H9 (cell line): ENCODE measurements around the gene ZNF727. TPM values are rescaled to one million over a fixed set of nuclear protein-coding genes. Genes with fewer than 3 reads are reported as not detected.
"Not testable (repeated sequence)": the region's sequence is repeated elsewhere in the genome, so short reads cannot be mapped to it uniquely, and the experiment has no call there.

Experiments
- DNase-seq: peaks from one replicate; pipeline ENCODE4 v3.0.0-alpha.2; 2017
- H2AFZ ChIP-seq: one replicate; pipeline ENCODE4 v1.6.1; 2013; ENCODE audit warnings: mild to moderate bottlenecking, low read length, control low read depth, moderate library complexity
- H2AK5ac ChIP-seq: 2 replicates; pipeline ENCODE4 v1.6.1; 2013; ENCODE audit warnings: low read length, control low read depth, mixed read lengths; ENCODE audit not compliant: insufficient read length
- H2BK120ac ChIP-seq: one replicate; pipeline ENCODE4 v1.6.1; 2013; ENCODE audit warnings: low read depth, mild to moderate bottlenecking, low read length, control low read depth, inconsistent platforms; ENCODE audit not compliant: poor library complexity, severe bottlenecking
- H2BK12ac ChIP-seq: 2 replicates; pipeline ENCODE4 v1.6.1; 2013; ENCODE audit warnings: low read length, control low read depth, mixed read lengths, low read depth; ENCODE audit not compliant: insufficient read length
- H2BK15ac ChIP-seq: 2 replicates; pipeline ENCODE4 v1.6.1; 2013; ENCODE audit warnings: low read depth, low read length, control low read depth
- H2BK20ac ChIP-seq: one replicate; pipeline ENCODE4 v1.6.1; 2013; ENCODE audit warnings: low read depth, mild to moderate bottlenecking, low read length, control low read depth, inconsistent platforms; ENCODE audit not compliant: poor library complexity, severe bottlenecking
- H2BK5ac ChIP-seq: 2 replicates; pipeline ENCODE4 v1.6.1; 2013; ENCODE audit warnings: low read length, control low read depth, mixed read lengths; ENCODE audit not compliant: insufficient read length
- H3K14ac ChIP-seq: 2 replicates; pipeline ENCODE4 v1.6.1; 2013; ENCODE audit warnings: low read length, control low read depth; ENCODE audit not compliant: insufficient read depth
- H3K18ac ChIP-seq: 2 replicates; pipeline ENCODE4 v1.6.1; 2013; ENCODE audit warnings: low read depth, mild to moderate bottlenecking, mixed read lengths, low read length, control low read depth; ENCODE audit not compliant: insufficient read length
- H3K23ac ChIP-seq: 2 replicates; pipeline ENCODE4 v1.6.1; 2013; ENCODE audit warnings: low read length, control low read depth, mixed read lengths, low read depth; ENCODE audit not compliant: insufficient read length
- H3K23me2 ChIP-seq: 2 replicates; pipeline ENCODE4 v1.6.1; 2013; ENCODE audit warnings: low read depth, mild to moderate bottlenecking, mixed read lengths, low read length, control low read depth; ENCODE audit not compliant: insufficient read length, poor library complexity, severe bottlenecking
- H3K27ac ChIP-seq: 2 replicates; pipeline ENCODE4 v1.5.1; 2013; ENCODE audit warnings: low read length, control low read depth, mixed read lengths, low read depth; ENCODE audit not compliant: insufficient read length
- H3K27me3 ChIP-seq: 2 replicates; pipeline ENCODE4 v1.6.1; 2013; ENCODE audit warnings: low read length, control low read depth, inconsistent platforms; ENCODE audit not compliant: insufficient read depth
- H3K4ac ChIP-seq: 2 replicates; pipeline ENCODE4 v1.6.1; 2013; ENCODE audit warnings: low read depth, mild to moderate bottlenecking, control low read depth, inconsistent platforms, low read length, moderate library complexity
- H3K4me1 ChIP-seq: 2 replicates; pipeline ENCODE4 v1.6.1; 2013; ENCODE audit warnings: low read length, control low read depth, inconsistent platforms; ENCODE audit not compliant: insufficient read depth
- H3K4me2 ChIP-seq: 2 replicates; pipeline ENCODE4 v1.6.1; 2013; ENCODE audit warnings: low read length, control low read depth, mixed read lengths; ENCODE audit not compliant: insufficient read length, insufficient read depth
- H3K56ac ChIP-seq: 2 replicates; pipeline ENCODE4 v1.6.1; 2013; ENCODE audit warnings: low read depth, mild to moderate bottlenecking, mixed read lengths, low read length, control low read depth; ENCODE audit not compliant: insufficient read length
- H3K79me1 ChIP-seq: 2 replicates; pipeline ENCODE4 v1.6.1; 2013; ENCODE audit warnings: low read depth, mild to moderate bottlenecking, moderate library complexity, low read length, control low read depth, inconsistent platforms; ENCODE audit not compliant: insufficient read depth, poor library complexity, severe bottlenecking
- H3K79me2 ChIP-seq: 2 replicates; pipeline ENCODE4 v1.6.1; 2013; ENCODE audit warnings: low read length, control low read depth, inconsistent platforms; ENCODE audit not compliant: insufficient read depth
- H3K9ac ChIP-seq: 2 replicates; pipeline ENCODE4 v1.6.1; 2013; ENCODE audit warnings: low read length, control low read depth, mixed read lengths; ENCODE audit not compliant: insufficient read length; ENCODE audit errors: extremely low read depth
- H3K9me3 ChIP-seq: one replicate; pipeline ENCODE4 v1.6.1; 2013; ENCODE audit warnings: low read depth, low read length, inconsistent platforms; ENCODE audit not compliant: control insufficient read depth
- H3T11ph ChIP-seq: one replicate; pipeline ENCODE4 v1.6.1; 2013; ENCODE audit warnings: mild to moderate bottlenecking, low read length, control low read depth, inconsistent platforms
- H4K20me1 ChIP-seq: one replicate; pipeline ENCODE4 v1.6.1; 2013; ENCODE audit not compliant: control insufficient read depth, insufficient read length, insufficient read depth
- H4K5ac ChIP-seq: 2 replicates; pipeline ENCODE4 v1.6.1; 2013; ENCODE audit warnings: low read depth, mild to moderate bottlenecking, mixed read lengths, low read length, control low read depth; ENCODE audit not compliant: insufficient read length
- H4K8ac ChIP-seq: replicated peaks from 2 replicates; pipeline ENCODE4 v1.6.1; 2013; ENCODE audit warnings: low read length, control low read depth, mixed read lengths, low read depth; ENCODE audit not compliant: insufficient read length
- H4K91ac ChIP-seq: 2 replicates; pipeline ENCODE4 v1.6.1; 2013; ENCODE audit warnings: low read depth, mild to moderate bottlenecking, moderate library complexity, mixed read lengths, low read length, control low read depth; ENCODE audit not compliant: insufficient read length
- H3K27ac Mint-ChIP-seq, 3 experiments: 2 replicates in 2 of 3; 3 replicates in 1 of 3; pipeline ENCODE4 v1.8.0; 2020 to 2021; ENCODE audit warnings: mixed read lengths in 3 of 3, mild to moderate bottlenecking in 1 of 3, moderate library complexity in 1 of 3
- H3K27me3 Mint-ChIP-seq: 2 replicates; pipeline ENCODE4 v1.8.0; 2021; ENCODE audit warnings: low read depth, mild to moderate bottlenecking, moderate library complexity, mixed read lengths
- H3K36me3 Mint-ChIP-seq, 3 experiments: 2 replicates in 2 of 3; 3 replicates in 1 of 3; pipeline ENCODE4 v1.8.0; 2020 to 2021; ENCODE audit warnings: low read depth in 3 of 3, mixed read lengths in 3 of 3; ENCODE audit not compliant: insufficient read depth in 1 of 3
- H3K4me1 Mint-ChIP-seq, 2 experiments: 2 replicates each; pipeline ENCODE4 v1.8.0; 2020; ENCODE audit warnings: mixed read lengths in 2 of 2
- H3K4me3 Mint-ChIP-seq, 2 experiments: 2 replicates in 1 of 2; 3 replicates in 1 of 2; pipeline ENCODE4 v1.8.0; 2020 to 2021; ENCODE audit warnings: mild to moderate bottlenecking in 2 of 2, mixed read lengths in 2 of 2, moderate library complexity in 1 of 2
- H3K9me3 Mint-ChIP-seq, 2 experiments: 2 replicates in 1 of 2; 3 replicates in 1 of 2; pipeline ENCODE4 v1.8.0; 2020; ENCODE audit warnings: mild to moderate bottlenecking in 2 of 2, mixed read lengths in 2 of 2, moderate library complexity in 1 of 2
- WGBS: extraction: QIAGEN DNeasy Blood & Tissue Kit; methylation state at CpG from one replicate; pipeline ENCODE4 v1.1.7; 2013; ENCODE audit warnings: missing lambda C conversion rate, low lambda C conversion rate, mixed read lengths; ENCODE audit not compliant: insufficient read length; ENCODE audit errors: extremely low coverage; 5-methylcytosine and 5-hydroxymethylcytosine counted together
- total RNA-seq: library from RNA; stranded (reverse); gene quantifications from 2 replicates; pipeline ENCODE4 v1.2.1, GENCODE V29; 2021
- TF ChIP-seq, protein P1 (sequence below): fragments of 200-600 bp; sonication (generic); conservative IDR thresholded peaks from 3 replicates; pipeline ENCODE4 v1.8.0; 2021; ENCODE audit warnings: antibody characterized with exemption, mild to moderate bottlenecking

Gene ZNF727
- total RNA-seq, 1 experiment from 2014 or later, result not detected

DNA sequence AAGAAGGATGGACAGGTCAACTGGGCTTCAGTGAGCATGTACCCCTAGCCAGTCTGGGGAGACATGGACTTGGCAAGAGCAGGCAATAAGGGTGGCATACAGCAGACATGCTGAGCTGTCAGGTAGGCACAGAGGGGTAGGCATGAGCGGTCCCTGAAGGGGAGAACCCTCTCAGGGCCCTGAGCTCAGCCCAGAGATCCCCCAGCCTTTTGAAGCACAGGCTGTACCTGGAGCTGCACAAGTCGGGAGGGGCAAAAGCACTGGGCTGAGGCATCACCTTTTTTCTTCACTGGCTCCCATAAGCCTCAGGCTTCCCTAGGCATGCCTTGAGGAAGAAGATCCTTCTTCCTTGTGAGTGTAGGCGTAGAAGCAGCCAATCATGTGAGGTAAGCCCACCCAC, 42.3 kb downstream of the ZNF727 start:
- no peak overlapping the region for H3K9ac ChIP-seq
- H3K27me3 Mint-ChIP-seq, result peaks cover 2% of the 10 kb centered on the region; the same call in 1 of the 2 replicates
- no peak overlapping the region for H3K23ac ChIP-seq
- H3K56ac ChIP-seq, result no peak overlapping the region
- no peak for DNase-seq
- no peak overlapping the region for H3K4me2 ChIP-seq
- no peak overlapping the region for H2BK15ac ChIP-seq
- TF ChIP-seq, protein P1, sequence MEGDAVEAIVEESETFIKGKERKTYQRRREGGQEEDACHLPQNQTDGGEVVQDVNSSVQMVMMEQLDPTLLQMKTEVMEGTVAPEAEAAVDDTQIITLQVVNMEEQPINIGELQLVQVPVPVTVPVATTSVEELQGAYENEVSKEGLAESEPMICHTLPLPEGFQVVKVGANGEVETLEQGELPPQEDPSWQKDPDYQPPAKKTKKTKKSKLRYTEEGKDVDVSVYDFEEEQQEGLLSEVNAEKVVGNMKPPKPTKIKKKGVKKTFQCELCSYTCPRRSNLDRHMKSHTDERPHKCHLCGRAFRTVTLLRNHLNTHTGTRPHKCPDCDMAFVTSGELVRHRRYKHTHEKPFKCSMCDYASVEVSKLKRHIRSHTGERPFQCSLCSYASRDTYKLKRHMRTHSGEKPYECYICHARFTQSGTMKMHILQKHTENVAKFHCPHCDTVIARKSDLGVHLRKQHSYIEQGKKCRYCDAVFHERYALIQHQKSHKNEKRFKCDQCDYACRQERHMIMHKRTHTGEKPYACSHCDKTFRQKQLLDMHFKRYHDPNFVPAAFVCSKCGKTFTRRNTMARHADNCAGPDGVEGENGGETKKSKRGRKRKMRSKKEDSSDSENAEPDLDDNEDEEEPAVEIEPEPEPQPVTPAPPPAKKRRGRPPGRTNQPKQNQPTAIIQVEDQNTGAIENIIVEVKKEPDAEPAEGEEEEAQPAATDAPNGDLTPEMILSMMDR, result no peak
- H3K79me1 ChIP-seq, result no peaks in the 10 kb centered on the region
- H2BK120ac ChIP-seq, result no peak overlapping the region
- H4K5ac ChIP-seq, result no peak overlapping the region
- no peaks in the 10 kb centered on the region for H3K23me2 ChIP-seq
- no peak overlapping the region for H2AK5ac ChIP-seq
- no peak overlapping the region for H3T11ph ChIP-seq
- no peak overlapping the region for H3K4me3 Mint-ChIP-seq
- H3K27ac ChIP-seq, result no peak overlapping the region
- no peak overlapping the region for H2BK20ac ChIP-seq
- H3K27me3 ChIP-seq, result no peaks in the 10 kb centered on the region
- H3K27ac Mint-ChIP-seq, result no peak overlapping the region
- H2BK5ac ChIP-seq, result no peak overlapping the region
- no peaks in the 10 kb centered on the region for H3K4me1 Mint-ChIP-seq
- no peaks in the 10 kb centered on the region for H3K79me2 ChIP-seq
- H4K91ac ChIP-seq, result no peak overlapping the region
- WGBS, result no CpG with 5 or more reads among the region's 3 CpGs
- H3K4ac ChIP-seq, result no peak overlapping the region
- H4K8ac ChIP-seq, result no peak overlapping the region
- H3K4me1 ChIP-seq, result no peaks in the 10 kb centered on the region
- H4K20me1 ChIP-seq, result no peaks in the 10 kb centered on the region
- no peak overlapping the region for H3K14ac ChIP-seq
- peaks cover 77% of the 10 kb centered on the region for H3K9me3 ChIP-seq
- H2BK12ac ChIP-seq, result no peak overlapping the region
- H2AFZ ChIP-seq, result no peak overlapping the region
- peaks cover 87 to 89% of the 10 kb centered on the region in 2 experiments for H3K9me3 Mint-ChIP-seq
- peaks cover 10 to 25% (median 14%) of the 10 kb centered on the region in 3 experiments for H3K36me3 Mint-ChIP-seq
- no peak overlapping the region for H3K18ac ChIP-seq

- H3T11ph ChIP-seq, H4K5ac ChIP-seq, H3K56ac ChIP-seq, H4K20me1 ChIP-seq, H3K27me3 ChIP-seq, H3K27me3 Mint-ChIP-seq, H2BK5ac ChIP-seq, H2AK5ac ChIP-seq, H3K79me2 ChIP-seq, H4K91ac ChIP-seq, H2BK12ac ChIP-seq, H4K8ac ChIP-seq, H3K27ac ChIP-seq, H3K4me1 Mint-ChIP-seq, H3K79me1 ChIP-seq, H3K23me2 ChIP-seq, H2BK20ac ChIP-seq, H3K4me1 ChIP-seq, DNase-seq, H3K4ac ChIP-seq, H3K23ac ChIP-seq, H3K4me2 ChIP-seq, H3K27ac Mint-ChIP-seq, H3K4me3 Mint-ChIP-seq, H3K14ac ChIP-seq, H2BK15ac ChIP-seq, H3K18ac ChIP-seq, H3K9ac ChIP-seq, H2AFZ ChIP-seq, H2BK120ac ChIP-seq: not testable (repeated sequence)
- peaks cover 78% of the 10 kb centered on the region for H3K9me3 ChIP-seq
- Mint-ChIP-seq H3K9me3 (peaks cover 86 to 89% of the 10 kb centered on the region in 2 experiments), H3K36me3 (peaks cover 18 to 27% (median 19%) of the 10 kb centered on the region in 3 experiments)
- no CpG with 5 or more reads among the region's 5 CpGs for WGBS
These were observed 43.6 kb downstream of the ZNF727 start for GRCh38 chr7:64088863-64089262.
